Fibroblast of upper back skin (primary cell): ENCODE measurements around the gene L3HYPDH.
"Not testable (repeated sequence)": the region's sequence is repeated elsewhere in the genome, so short reads cannot be mapped to it uniquely, and the experiment has no call there.

ENCODE experiments used
- DNase-seq: peaks from one replicate; pipeline ENCODE4 v3.0.0-alpha.2; 2013

L3HYPDH gene

GRCh38 chr14:59475709-59476108 lies 8.5 kb downstream of the L3HYPDH start:
- DNase-seq, result no peak

DNA sequence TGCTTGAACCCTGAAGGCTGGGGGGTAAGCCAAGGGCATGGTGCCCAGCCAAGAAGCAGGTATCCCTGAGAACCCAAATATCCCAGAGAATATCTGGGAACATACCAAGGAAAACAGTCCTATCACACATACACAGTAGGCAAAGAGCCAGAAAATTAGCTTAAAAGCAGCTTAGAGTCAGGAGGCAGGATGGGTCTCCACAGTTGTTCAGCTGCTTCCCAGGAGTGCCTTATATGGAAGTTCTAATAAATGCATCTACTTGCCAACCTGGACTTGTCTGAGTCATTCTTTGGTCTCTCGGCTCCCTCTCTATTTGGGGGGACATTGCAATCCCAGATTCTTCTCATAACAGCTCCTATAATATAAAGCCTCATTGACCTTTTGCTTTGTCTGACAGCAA lies 10.0 kb downstream of the L3HYPDH start:
- DNase-seq, result peak; percentile 88

DNA sequence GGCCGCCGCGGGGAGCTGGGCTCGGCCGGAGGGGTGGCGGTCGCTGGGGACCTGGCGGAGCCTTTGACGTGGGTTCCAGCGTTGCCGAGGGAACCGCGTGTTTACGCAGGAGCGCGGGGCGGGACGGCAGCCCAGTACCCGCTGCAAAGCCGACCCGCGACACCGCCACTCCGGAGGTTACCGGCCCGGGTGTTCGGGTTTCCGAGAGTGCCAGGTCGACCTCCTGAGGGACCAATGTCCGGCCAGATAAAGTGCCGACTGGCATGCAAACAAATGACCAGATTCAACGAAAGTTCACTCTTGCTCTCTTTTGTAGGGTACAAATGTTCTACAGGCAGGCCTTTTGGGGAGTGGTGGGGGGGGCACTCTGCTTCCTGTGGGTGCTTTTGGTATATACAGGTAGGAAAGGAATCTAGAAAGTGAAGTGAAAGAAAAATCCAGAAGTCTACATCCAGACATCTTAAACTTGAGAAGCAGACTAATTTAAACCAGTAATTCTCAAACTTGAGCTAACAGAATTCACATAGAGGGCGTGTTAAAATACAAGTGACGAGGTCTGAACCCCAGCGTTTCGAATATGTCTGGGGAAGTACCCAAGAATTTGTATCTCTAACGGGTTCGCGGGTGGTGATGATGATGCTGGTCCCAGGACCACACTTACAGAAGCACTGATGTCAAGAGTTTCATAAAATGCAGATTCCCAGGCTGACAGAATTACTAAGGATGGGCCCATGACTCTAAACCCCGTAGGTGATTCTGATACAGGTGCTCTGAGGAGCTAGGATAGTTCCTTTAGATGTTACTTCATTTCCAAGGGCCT lies 18.7 kb downstream of the L3HYPDH start, which contains the start of gene GPR135:
Gene GPR135 (minus strand): TSS at position 65 of the 820 bp plus-strand sequence. CDS start 154 bp downstream, outside the sequence.
- DNase-seq, result no peak

DNA sequence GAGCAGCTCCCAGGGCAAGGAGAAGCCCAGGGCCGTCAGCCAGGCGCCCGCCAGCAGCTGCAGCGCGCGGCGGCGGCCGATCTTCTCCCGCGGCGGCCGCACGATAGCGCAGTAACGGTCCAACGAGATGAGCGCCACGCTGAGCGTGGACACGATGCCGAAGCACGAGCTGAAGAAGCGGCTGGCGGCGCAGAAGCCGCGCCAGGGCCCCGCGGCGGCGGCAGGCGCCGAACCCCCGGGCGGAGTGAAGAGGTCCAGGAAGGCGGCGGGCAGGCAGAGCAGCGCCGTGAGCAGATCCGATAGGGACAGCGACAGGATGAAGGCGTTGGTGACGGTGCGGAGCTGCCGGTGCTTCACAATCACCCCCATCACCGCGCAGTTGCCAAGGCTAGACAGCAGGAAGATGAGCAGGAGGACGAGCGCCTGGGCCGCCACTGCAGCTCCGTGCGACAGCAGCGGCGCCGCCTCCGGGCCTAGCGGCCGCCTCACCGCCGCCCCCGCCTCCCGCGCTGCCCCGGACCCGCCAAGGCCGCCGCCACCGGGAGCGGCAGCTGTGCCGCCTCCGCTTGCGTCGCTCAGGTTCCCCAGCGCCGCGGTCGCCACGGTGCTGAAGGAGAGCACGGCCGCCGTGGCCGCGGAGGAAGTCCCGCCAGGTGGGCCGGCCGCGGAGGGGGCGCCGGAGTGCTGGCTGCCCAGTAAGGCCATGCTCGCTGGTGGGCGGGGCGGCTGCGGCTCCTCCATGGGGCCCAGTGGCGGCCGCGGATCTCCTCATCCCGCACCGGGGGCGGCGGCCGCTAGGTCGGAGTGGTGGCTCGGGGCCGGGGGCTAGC lies 19.5 kb downstream of the L3HYPDH start:
- peak; percentile 38 for DNase-seq

DNA sequence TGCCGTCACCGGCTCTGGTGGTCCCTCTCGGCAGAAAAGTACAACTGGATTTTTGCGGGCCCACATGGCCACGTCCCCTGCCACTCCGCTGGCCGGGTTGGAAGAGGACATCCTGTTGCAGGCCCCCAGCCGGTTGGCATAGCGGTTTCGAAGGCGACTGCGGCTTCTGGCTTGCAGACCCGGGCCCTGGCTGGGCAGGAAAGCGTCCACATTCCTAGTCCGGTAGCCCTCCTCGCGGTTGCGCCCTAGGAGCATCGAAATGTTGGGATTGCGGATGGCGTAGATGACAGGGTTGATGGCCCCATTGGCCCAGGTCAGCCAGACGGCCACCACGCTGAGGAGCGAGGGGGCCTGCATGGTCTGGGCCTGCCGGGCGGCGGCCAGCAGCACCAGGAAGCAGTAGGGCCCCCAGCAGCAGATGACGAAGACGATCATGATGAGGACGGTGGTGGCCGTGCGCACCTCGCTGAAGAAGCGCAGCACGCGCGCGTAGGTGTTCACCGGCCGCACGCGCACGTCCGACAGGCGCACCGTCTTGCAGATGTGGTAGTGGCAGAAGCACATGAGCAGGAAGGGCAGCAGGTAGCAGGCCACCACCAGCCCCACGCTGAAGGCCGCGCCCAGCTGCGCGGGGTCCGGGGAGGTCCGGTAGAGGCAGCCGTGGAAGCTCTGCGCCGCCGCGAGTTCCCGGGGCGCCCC lies 20.3 kb downstream of the L3HYPDH start:
- DNase-seq, result no peak

GRCh38 chr14:59461891-59462290 lies 22.3 kb downstream of the L3HYPDH start:
- no peak for DNase-seq

DNA sequence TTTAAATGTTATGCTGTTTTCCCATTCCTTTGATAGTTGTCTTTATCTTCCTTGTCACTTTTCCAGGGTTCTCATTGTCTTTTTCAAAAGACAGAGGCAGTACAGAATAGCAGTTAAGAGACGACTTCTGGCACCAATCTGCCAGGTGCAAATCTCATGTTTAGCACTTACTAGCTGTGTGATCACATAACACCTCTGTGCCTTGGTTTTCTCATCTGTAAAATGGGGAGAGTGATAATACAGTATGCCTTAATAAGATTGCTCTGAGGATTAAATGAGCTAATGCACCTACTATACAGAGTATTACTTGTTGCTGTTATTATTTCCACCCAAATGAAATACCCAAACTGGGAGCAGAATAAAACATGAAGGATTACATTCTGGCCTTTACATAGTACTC lies 23.8 kb downstream of the L3HYPDH start:
- no peak for DNase-seq

DNA sequence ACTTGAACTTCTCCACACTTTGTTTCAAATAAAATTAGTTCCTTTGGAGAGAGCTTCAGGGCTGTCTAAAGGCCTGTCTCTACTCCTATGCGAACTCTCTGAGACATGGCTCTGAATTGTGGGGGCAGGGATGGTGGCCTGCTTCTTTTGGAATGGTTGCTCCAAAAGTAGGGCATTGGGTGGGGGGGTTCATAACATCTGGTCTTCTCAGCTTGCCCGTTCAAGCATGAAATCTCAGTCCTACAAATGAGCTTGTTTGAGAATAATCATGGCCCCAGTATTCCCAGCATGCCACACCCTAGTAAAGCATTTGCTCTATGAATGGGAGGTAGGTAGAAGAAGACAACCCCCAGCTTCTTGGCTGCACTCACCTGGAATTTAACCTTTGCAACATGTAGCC lies 25.7 kb downstream of the L3HYPDH start:
- no peak for DNase-seq

DNA sequence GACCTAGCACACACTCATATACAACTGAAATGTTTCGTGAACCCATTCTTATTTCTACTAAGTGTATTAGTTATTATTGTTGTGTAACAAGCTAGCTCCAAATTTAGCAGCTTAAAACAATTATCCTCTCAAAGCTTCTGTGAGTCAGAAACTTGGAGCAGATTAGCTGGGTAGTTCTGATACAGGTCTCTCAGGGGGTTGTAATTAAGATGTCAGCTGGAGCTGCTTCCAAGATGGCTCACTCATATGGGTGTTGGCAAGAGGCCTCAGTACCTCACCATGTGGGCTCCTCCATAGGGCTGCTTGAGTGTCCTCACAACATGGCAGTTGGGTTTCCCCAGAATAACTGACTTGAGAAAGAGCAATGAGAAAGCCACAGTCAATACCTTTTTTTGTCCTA lies 28.8 kb downstream of the L3HYPDH start:
- DNase-seq, result peak; percentile 81

DNA sequence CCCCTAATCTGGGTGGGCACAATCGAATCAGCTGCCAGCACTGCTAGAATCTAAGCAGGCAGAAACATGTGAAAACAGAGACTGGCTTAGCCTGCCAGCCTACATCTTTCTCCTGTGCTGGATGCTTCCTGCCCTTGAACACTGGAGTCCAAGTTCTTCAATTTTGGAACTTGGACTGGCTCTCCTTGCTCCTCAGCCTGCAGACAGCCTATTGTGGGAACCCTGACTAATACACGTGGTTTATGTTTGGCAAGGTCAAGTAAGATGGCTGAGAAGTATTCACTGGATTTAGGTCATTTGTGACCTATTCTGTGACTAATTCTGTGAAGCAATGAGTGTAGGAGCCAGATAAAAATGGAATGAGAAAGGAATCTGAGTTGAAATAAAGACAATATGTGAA lies 30.1 kb downstream of the L3HYPDH start:
- DNase-seq, result peak; percentile 96

GRCh38 chr14:59451849-59452248 lies 32.4 kb downstream of the L3HYPDH start:
- DNase-seq, result no peak

DNA sequence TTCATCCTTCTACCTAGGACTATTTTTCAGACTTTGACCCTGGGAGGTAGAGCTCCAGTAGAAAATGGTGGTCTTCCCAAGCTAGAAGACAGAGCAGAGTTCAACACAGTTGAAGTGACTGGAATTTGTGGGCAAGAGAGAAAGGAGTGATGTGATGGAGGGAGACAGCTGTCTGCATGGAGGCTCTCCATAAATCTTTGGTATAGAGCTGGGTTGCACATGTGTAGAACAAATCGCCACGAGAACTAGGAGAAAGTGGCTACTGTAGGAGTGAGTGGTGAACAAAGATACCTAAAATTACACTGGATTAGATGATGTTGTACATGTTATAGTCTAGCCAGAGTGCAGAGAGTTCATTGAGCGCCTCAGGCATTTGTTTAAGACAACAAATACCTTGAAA lies 33.5 kb downstream of the L3HYPDH start:
- no peak for DNase-seq

GRCh38 chr14:59448673-59449072 lies 35.5 kb downstream of the L3HYPDH start:
- DNase-seq, result not testable (repeated sequence)

DNA sequence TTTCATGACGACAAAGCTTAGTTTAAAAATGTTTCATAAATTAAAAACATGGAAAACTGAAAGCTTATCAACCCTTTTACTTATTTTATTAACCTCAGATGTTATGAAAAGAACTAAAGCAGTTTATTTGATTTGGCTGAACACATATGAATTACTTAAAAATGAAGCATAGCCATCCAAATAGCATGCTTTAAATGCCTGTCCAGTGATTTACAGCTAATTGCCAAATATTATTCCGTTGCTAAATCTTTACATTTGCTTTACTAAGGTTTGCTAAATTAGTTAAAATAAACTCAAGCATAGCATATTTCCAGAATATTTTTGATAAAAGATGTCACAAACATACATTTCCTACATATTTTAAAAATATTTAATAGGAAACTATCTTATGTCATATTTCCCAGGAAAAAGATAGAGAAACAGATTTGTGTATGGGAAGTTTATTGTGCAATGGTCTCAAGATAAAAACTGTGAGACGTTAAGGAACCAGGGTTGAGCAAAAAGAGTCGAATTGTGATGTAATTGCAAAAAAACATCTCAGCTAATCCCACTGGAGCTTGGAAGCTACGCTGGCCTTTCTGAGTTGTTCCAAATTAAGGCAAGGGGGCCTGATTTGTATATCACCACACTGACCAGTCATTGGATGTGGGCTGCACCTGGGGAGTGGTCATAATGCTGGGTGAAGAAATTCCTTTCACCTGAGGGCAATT lies 44.8 kb downstream of the L3HYPDH start:
- peak; percentile 68 for DNase-seq

DNA sequence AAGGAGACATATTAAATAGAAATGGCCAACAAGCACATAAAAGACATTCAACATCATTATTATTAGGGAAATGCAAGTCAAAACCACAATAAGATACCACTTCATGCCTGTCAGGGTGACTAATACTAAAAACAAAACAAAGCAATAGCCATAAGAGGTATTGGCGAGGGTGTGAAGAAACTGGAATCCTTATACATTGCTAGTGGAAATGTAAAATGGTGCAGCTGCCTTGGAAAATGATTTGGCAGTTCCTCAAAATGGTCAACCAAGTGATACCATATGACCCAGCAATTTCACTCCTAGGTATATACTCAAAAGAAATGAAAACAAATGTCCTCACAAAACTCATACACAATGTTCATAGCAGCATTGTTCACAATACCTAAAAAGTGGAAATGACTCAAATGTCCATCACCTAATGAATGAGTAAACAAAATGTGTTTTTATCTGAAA lies 46.0 kb downstream of the L3HYPDH start:
- peak; percentile 90 for DNase-seq

GRCh38 chr14:59435987-59436386 lies 48.2 kb downstream of the L3HYPDH start:
- no peak for DNase-seq

GRCh38 chr14:59435101-59435500 lies 49.1 kb downstream of the L3HYPDH start:
- DNase-seq, result no peak

GRCh38 chr14:59429790-59430189 lies 54.4 kb downstream of the L3HYPDH start:
- no peak for DNase-seq

GRCh38 chr14:59428581-59429012 lies 55.6 kb downstream of the L3HYPDH start:
- peak; percentile 88 for DNase-seq

DNA sequence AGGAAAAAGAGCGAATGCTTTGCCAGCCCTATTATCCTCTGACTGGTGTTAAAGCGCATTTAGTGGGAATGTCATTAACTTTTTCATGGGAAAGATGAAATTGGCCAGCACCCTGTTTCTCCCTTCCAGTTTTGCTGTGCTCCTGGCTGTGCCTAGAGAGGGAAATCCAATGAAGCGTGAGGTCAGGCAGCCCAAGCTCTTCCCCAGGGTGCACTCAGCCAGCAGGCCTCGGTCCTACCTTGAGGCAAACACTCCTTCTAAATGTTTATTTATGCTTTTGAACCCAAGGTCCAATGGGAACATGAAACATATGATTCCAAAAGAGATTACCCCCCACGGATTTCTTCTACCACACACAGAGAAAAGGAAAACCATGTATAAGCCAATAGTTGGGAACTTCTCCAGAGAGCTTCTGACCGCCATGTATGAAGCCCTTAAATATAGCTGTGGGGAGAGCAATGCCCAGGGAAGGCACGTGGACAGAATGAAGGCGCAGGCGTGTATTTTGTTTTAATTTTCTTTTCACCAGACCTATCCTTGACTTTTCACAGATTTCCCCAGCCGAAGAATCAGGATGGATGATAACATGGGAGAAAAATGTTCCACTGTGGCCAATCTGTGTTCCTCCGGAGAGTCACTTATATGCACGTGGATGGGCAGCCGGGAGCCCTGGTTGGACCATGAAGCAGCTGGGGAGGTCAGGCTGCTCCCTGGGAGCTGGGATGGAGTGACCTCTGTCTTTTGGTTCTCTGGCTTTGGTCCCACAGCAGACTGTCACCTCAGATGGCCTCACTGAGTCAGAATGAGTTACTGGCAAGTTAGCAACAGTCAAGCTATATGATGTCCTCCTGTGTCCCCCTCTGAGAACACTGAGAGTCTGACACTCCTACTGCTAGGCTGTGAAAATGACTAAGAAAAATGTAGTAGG lies 56.3 kb downstream of the L3HYPDH start:
- DNase-seq, result peak; percentile 67

DNA sequence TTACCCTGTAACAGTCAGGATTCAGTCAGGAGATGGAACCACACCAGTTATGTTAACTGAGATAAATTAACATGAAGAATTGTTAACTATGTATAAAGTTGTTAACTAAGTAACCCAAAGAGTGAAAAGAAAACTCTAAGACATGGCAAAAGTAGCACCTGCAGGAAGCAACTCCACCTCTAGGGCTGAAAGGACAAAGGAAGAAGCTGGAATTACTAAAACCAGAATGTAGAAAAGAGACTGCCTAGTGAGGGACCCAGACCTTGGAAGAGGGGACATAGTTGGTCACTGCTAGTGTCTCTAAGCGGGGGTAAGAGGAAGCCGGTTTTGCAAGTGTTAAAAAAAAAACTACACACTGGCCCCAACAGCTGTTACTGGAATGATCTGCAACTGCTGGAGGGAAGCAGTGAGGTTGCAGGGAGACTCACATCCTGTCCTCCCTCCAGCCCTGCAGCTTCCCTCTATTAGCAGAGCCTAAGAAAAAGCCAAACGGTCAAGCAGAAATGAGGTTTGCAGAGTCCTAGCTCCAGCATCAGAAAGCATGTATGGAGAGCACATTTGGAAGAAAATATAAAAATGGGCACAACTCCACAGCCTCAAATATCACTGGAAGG lies 58.8 kb downstream of the L3HYPDH start:
- DNase-seq, result peak; percentile 51
